IMR-90 (cell line): Measurements from ENCODE around the gene ARHGEF33.

Experiments used
- BHLHE40 ChIP-seq: fragments of 150-350 bp; IDR thresholded peaks from 2 replicates; pipeline ENCODE4 v1.6.1; 2016; ENCODE audit warnings: mild to moderate bottlenecking, low read depth, low read length
- MAZ ChIP-seq: IDR thresholded peaks from 2 replicates; pipeline ENCODE4 v1.6.1; 2012; ENCODE audit warnings: low read depth, mild to moderate bottlenecking, low read length, improper control_type of control experiment, moderate library complexity, borderline replicate concordance
- POLR2A ChIP-seq: IDR thresholded peaks from 2 replicates; pipeline ENCODE4 v1.6.1; 2012; ENCODE audit warnings: mild to moderate bottlenecking, low read depth, low read length
- RCOR1 ChIP-seq: IDR thresholded peaks from 2 replicates; pipeline ENCODE4 v1.6.1; 2012; ENCODE audit warnings: mild to moderate bottlenecking, low read length, improper control_type of control experiment; ENCODE audit not compliant: insufficient replicate concordance
- TF ChIP-seq, protein P1 (sequence below): conservative IDR thresholded peaks from 2 replicates; pipeline ENCODE4 v1.5.1; 2012; ENCODE audit warnings: mild to moderate bottlenecking, low read depth, low read length, improper control_type of control experiment

DNA sequence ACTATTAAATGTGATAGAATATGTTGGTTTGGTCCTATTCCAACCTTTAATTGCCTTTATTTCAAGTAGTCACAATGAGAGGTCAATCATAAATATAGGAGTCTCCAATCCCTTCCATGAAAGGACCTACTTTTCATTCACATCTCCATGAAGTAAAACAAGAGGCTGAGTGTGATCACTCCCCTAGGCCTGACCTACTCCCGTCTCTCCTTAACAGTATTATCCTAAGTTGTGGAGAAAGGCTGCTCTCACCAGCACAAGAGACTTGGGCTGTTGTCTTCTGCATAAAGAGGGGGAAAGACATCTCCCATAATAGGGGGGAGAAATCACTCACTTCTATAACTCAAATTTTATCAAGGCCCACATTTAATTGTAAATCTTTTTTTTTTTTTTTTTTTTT lies 125.7 kb downstream of the ARHGEF33 start:
- TF ChIP-seq BHLHE40: no peak
- no peak for TF ChIP-seq POLR2A
- TF ChIP-seq, protein P1, sequence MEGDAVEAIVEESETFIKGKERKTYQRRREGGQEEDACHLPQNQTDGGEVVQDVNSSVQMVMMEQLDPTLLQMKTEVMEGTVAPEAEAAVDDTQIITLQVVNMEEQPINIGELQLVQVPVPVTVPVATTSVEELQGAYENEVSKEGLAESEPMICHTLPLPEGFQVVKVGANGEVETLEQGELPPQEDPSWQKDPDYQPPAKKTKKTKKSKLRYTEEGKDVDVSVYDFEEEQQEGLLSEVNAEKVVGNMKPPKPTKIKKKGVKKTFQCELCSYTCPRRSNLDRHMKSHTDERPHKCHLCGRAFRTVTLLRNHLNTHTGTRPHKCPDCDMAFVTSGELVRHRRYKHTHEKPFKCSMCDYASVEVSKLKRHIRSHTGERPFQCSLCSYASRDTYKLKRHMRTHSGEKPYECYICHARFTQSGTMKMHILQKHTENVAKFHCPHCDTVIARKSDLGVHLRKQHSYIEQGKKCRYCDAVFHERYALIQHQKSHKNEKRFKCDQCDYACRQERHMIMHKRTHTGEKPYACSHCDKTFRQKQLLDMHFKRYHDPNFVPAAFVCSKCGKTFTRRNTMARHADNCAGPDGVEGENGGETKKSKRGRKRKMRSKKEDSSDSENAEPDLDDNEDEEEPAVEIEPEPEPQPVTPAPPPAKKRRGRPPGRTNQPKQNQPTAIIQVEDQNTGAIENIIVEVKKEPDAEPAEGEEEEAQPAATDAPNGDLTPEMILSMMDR: no peak
- no peak for TF ChIP-seq RCOR1
- TF ChIP-seq MAZ: no peak
